ENCODE results near the gene ZNF587.
"Not testable (repeated sequence)": the region's sequence is repeated elsewhere in the genome, so short reads cannot be mapped to it uniquely, and the experiment has no call there.

The ZNF587 gene

GRCh38 chr19:57888560-57889231, 39.0 kb downstream of the ZNF587 start, which contains the start of gene ZNF814:
ZNF814 (minus strand) TSS chr19:57889037; CDS start chr19:57888802, 235 bp downstream.
- peak; percentile 90 for DNase-seq

GRCh38 chr19:57890706-57891105, 41.0 kb downstream of the ZNF587 start:
- DNase-seq: not testable (repeated sequence)

- DNase-seq: no peak
Observed at GRCh38 chr19:57900311-57900710, 50.7 kb downstream of the ZNF587 start.

GRCh38 chr19:57903618-57904184, 54.0 kb downstream of the ZNF587 start:
- no peak for DNase-seq

- DNase-seq: no peak
Observed at GRCh38 chr19:57905258-57905657, 55.6 kb downstream of the ZNF587 start.

- DNase-seq: no peak
Observed at GRCh38 chr19:57907394-57907793, 57.7 kb downstream of the ZNF587 start.

GRCh38 chr19:57914531-57914930, 64.9 kb downstream of the ZNF587 start:
- DNase-seq: no peak

Measured in CD4-positive, alpha-beta T cell treated with Interleukin-17A for 1 hour (primary cell).